Measurements from ENCODE around the gene WDFY2.

Gene WDFY2

GRCh38 chr13:51729866-51730553 lies 145.7 kb downstream of the WDFY2 start:
- DNase-seq (ENCODE audit: extremely low read depth in 1 of 2, low read depth in 1 of 2) = peak in 1 of 2 donors; percentile 34

- DNase-seq (ENCODE audit: extremely low read depth in 1 of 2, low read depth in 1 of 2) = no peak
Observed at GRCh38 chr13:51730927-51731326, 146.7 kb downstream of the WDFY2 start.

- DNase-seq (ENCODE audit: extremely low read depth in 1 of 2, low read depth in 1 of 2) = no peak
Observed at GRCh38 chr13:51731759-51732158, 147.5 kb downstream of the WDFY2 start.

- no peak for DNase-seq (ENCODE audit: extremely low read depth in 1 of 2, low read depth in 1 of 2)
Observed at GRCh38 chr13:51733374-51734298, 149.4 kb downstream of the WDFY2 start.

- DNase-seq (ENCODE audit: extremely low read depth in 1 of 2, low read depth in 1 of 2) = no peak
Observed at GRCh38 chr13:51734786-51735185, 150.5 kb downstream of the WDFY2 start.

GRCh38 chr13:51737609-51738008 lies 153.3 kb downstream of the WDFY2 start:
- no peak for DNase-seq (ENCODE audit: extremely low read depth in 1 of 2, low read depth in 1 of 2)

- DNase-seq (ENCODE audit: extremely low read depth in 1 of 2, low read depth in 1 of 2) = no peak
Observed at GRCh38 chr13:51738226-51738905, 154.1 kb downstream of the WDFY2 start.

- DNase-seq (ENCODE audit: extremely low read depth in 1 of 2, low read depth in 1 of 2) = no peak
Observed at GRCh38 chr13:51739027-51739764, 154.9 kb downstream of the WDFY2 start.

GRCh38 chr13:51740698-51741097 lies 156.4 kb downstream of the WDFY2 start:
- DNase-seq (ENCODE audit: extremely low read depth in 1 of 2, low read depth in 1 of 2) = no peak

GRCh38 chr13:51742031-51742430 lies 157.8 kb downstream of the WDFY2 start:
- DNase-seq (ENCODE audit: extremely low read depth in 1 of 2, low read depth in 1 of 2) = no peak

GRCh38 chr13:51742611-51743010 lies 158.3 kb downstream of the WDFY2 start:
- no peak for DNase-seq (ENCODE audit: extremely low read depth in 1 of 2, low read depth in 1 of 2)

- DNase-seq (ENCODE audit: extremely low read depth in 1 of 2, low read depth in 1 of 2) = no peak
Observed at GRCh38 chr13:51745243-51745642, 161.0 kb downstream of the WDFY2 start.

- DNase-seq (ENCODE audit: extremely low read depth in 1 of 2, low read depth in 1 of 2) = no peak
Observed at GRCh38 chr13:51746802-51747201, 162.5 kb downstream of the WDFY2 start.

- DNase-seq (ENCODE audit: extremely low read depth in 1 of 2, low read depth in 1 of 2) = no peak
Observed at GRCh38 chr13:51747438-51748434, 163.5 kb downstream of the WDFY2 start.

GRCh38 chr13:51756651-51757050 lies 172.4 kb downstream of the WDFY2 start:
- DNase-seq (ENCODE audit: extremely low read depth in 1 of 2, low read depth in 1 of 2) = no peak

- no peak for DNase-seq (ENCODE audit: extremely low read depth in 1 of 2, low read depth in 1 of 2)
Observed at GRCh38 chr13:51758691-51759090, 174.4 kb downstream of the WDFY2 start.

- DNase-seq (ENCODE audit: extremely low read depth in 1 of 2, low read depth in 1 of 2) = no peak
Observed at GRCh38 chr13:51759240-51759639, 175.0 kb downstream of the WDFY2 start.

GRCh38 chr13:51760592-51760991 lies 176.3 kb downstream of the WDFY2 start:
- no peak for DNase-seq (ENCODE audit: extremely low read depth in 1 of 2, low read depth in 1 of 2)

GRCh38 chr13:51761643-51762350 lies 177.5 kb downstream of the WDFY2 start:
- no peak for DNase-seq (ENCODE audit: extremely low read depth in 1 of 2, low read depth in 1 of 2)
